ENCODE measurements around the gene EIF2S3.

DNA sequence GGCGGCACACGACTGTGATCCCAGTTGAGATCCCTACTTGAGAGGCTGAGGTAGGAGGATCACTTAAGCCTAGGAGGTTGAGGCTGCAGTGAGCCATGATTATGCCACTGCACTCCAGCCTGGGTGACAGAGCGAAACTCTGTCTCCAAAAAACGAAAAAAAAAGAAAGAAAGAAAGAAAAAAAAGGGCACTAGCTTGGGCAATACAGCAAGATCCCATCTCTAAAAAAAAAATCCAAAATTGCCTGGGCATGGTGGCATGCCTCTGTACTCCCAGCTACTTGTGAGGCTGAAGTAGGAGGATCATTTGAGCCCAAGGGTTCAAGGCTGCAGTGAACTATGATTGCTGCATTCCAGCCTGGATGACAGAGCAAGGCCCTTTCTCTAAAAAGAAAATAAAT, 17.0 kb upstream of the EIF2S3 start:
- TF ChIP-seq CTCF (IDR thresholded peaks at IDR 0.05), result no peak
- no peak for TF ChIP-seq POLR2A (IDR thresholded peaks at IDR 0.05)

All from esophagus squamous epithelium (tissue), 4 donors.